ENCODE data around the gene MCM5. TPM values are rescaled to one million over a fixed set of nuclear protein-coding genes. Genes with fewer than 3 reads are reported as not detected.

Gene MCM5
- total RNA-seq, 1 experiment from 2014 or later = 112 TPM

- Histone ChIP-seq H3K27me3 (ENCODE audit: low read length) (no peaks in the 10 kb centered on the region), H4K20me1 (ENCODE audit: low read length) (no peaks in the 10 kb centered on the region), H3F3A (ENCODE audit: low read length, unreplicated experiment) (no peaks in the 10 kb centered on the region), H3K4me2 (ENCODE audit: low read length) (peak within 1 kb of the TSS; percentile 84), H3K9me2 (replicated peaks; ENCODE audit: low read length) (no peaks in the 10 kb centered on the region), H3K9ac (ENCODE audit: low read length) (peak within 1 kb of the TSS; percentile 66), H3K36me3 (ENCODE audit: low read depth, low read length) (no peaks in the 10 kb centered on the region), H3K9me3 (ENCODE audit: low read length) (no peaks in the 10 kb centered on the region), H3K4me3 (ENCODE audit: low read length) (peak within 1 kb of the TSS; percentile 83), H2AFZ (ENCODE audit: low read length) (peak within 1 kb of the TSS; percentile 73), H3K4me1 (ENCODE audit: insufficient read depth, low read length) (peaks cover 29% of the 10 kb centered on the region), H3K79me2 (ENCODE audit: low read length) (peaks cover 9% of the 10 kb centered on the region), H3K27ac (ENCODE audit: low read length) (0 out of 2 replicates have a peak within 1 kb of the TSS, but pooled peaks have one; percentile 21)
- BruUV-seq (replicated peaks) = TSS peak; percentile 58
- POLR2A ChIA-PET (ENCODE audit: unreplicated experiment) = interaction anchor here (0.7 kb wide), 1 partner anchor 9 kb away, joined by 3 read pairs; no protein-coding TSS in a partner anchor
- 0 out of 2 replicates have a peak, but pooled peaks have one; percentile 10 for TF ChIP-seq CTCF (conservative IDR thresholded peaks at IDR 0.05; ENCODE audit: low read depth, low read length)
- no peak for TF ChIP-seq EZH2 (IDR thresholded peaks at IDR 0.05; ENCODE audit: low read length, unreplicated experiment)
- TF ChIP-seq EZH2phosphoT487 (IDR thresholded peaks at IDR 0.05; ENCODE audit: borderline replicate concordance, low read length) = no peak
- ATAC-seq (peak; percentile 80), DNase-seq (peak; percentile 71)
- intact Hi-C loops (cut with micrococcal nuclease) = loop anchor here (1.0 kb wide), 1 partner anchor 19 kb away; no protein-coding TSS in a partner anchor
- CTCF ChIA-PET = interaction anchor here (1.4 kb wide), 1 partner anchor 29 kb away, joined by 5 read pairs; no protein-coding TSS in a partner anchor
Measured at GRCh38 chr22:35380537-35381423, 19.2 kb upstream of the MCM5 start, which contains the start of gene HMOX1. Gene HMOX1 (plus strand): TSS chr22:35381096. CDS start chr22:35381174, 78 bp downstream.

GRCh38 chr22:35381424-35382009 is 18.4 kb upstream of the MCM5 start:
- Histone ChIP-seq H3F3A (ENCODE audit: low read length, unreplicated experiment) (no peaks in the 10 kb centered on the region), H3K9me3 (ENCODE audit: low read length) (no peaks in the 10 kb centered on the region), H3K9ac (ENCODE audit: low read length) (peak overlapping the region; percentile 66), H2AFZ (ENCODE audit: low read length) (peak overlapping the region; percentile 73), H3K27ac (ENCODE audit: low read length) (0 out of 2 replicates have a peak overlapping the region, but pooled peaks have one; percentile 21), H3K4me2 (ENCODE audit: low read length) (peak overlapping the region; percentile 84), H3K4me3 (ENCODE audit: low read length) (peak overlapping the region; percentile 83), H3K4me1 (ENCODE audit: insufficient read depth, low read length) (peaks cover 26% of the 10 kb centered on the region), H3K36me3 (ENCODE audit: low read depth, low read length) (no peaks in the 10 kb centered on the region), H3K27me3 (ENCODE audit: low read length) (no peaks in the 10 kb centered on the region), H3K79me2 (ENCODE audit: low read length) (peaks cover 9% of the 10 kb centered on the region), H4K20me1 (ENCODE audit: low read length) (no peaks in the 10 kb centered on the region), H3K9me2 (replicated peaks; ENCODE audit: low read length) (no peaks in the 10 kb centered on the region)
- intact Hi-C loops (cut with micrococcal nuclease) = loop anchor here (1.0 kb wide), 1 partner anchor 18 kb away; no protein-coding TSS in a partner anchor
- TF ChIP-seq EZH2 (IDR thresholded peaks at IDR 0.05; ENCODE audit: low read length, unreplicated experiment) = no peak
- BruUV-seq (replicated peaks) = TSS peak; percentile 62
- DNase-seq = no peak
- ATAC-seq = no peak
- POLR2A ChIA-PET (ENCODE audit: unreplicated experiment) = no interaction called here
- CTCF ChIA-PET = interaction anchor here (1.4 kb wide), 1 partner anchor 30 kb away, joined by 5 read pairs; no protein-coding TSS in a partner anchor

GRCh38 chr22:35383679-35384071 is 16.3 kb upstream of the MCM5 start:
- peaks cover 13% of the 10 kb centered on the region; the same call in 1 of the 2 replicates for H3K4me1 ChIP-seq (ENCODE audit: insufficient read depth, low read length)
- no peaks in the 10 kb centered on the region for H3K9me2 ChIP-seq (replicated peaks; ENCODE audit: low read length)
- H3F3A ChIP-seq (ENCODE audit: low read length, unreplicated experiment) = no peaks in the 10 kb centered on the region
- no peak overlapping the region for H3K4me3 ChIP-seq (ENCODE audit: low read length)
- H3K36me3 ChIP-seq (ENCODE audit: low read depth, low read length) = no peaks in the 10 kb centered on the region
- no peaks in the 10 kb centered on the region for H3K27me3 ChIP-seq (ENCODE audit: low read length)
- no peak overlapping the region for H3K4me2 ChIP-seq (ENCODE audit: low read length)
- H3K27ac ChIP-seq (ENCODE audit: low read length) = no peak overlapping the region
- peaks cover 9% of the 10 kb centered on the region for H3K79me2 ChIP-seq (ENCODE audit: low read length)
- no peak overlapping the region for H3K9ac ChIP-seq (ENCODE audit: low read length)
- ChIA-PET CTCF (no interaction called here), POLR2A (ENCODE audit: unreplicated experiment) (no interaction called here)
- intact Hi-C loops (cut with micrococcal nuclease) = no loop called here
- no peak overlapping the region for H2AFZ ChIP-seq (ENCODE audit: low read length)
- no peak for ATAC-seq
- no TSS peak for BruUV-seq (replicated peaks)
- no peak for DNase-seq
- no peaks in the 10 kb centered on the region for H3K9me3 ChIP-seq (ENCODE audit: low read length)
- H4K20me1 ChIP-seq (ENCODE audit: low read length) = no peaks in the 10 kb centered on the region
- TF ChIP-seq EZH2phosphoT487 (IDR thresholded peaks at IDR 0.05; ENCODE audit: borderline replicate concordance, low read length) (no peak), CTCF (conservative IDR thresholded peaks at IDR 0.05; ENCODE audit: low read depth, low read length) (no peak), EZH2 (IDR thresholded peaks at IDR 0.05; ENCODE audit: low read length, unreplicated experiment) (no peak)

All from PC-3 (cell line).